ENCODE measurements around the gene KLK5. TPM values are rescaled to one million over a fixed set of nuclear protein-coding genes. Genes with fewer than 3 reads are reported as not detected.

The KLK5 gene
- under 0.01 TPM in 1 of 2 replicates, not detected in the other for total RNA-seq

GRCh38 chr19:50952910-50953309 is at the start of gene KLK5:
KLK5 (minus strand) TSS chr19:50953038; CDS start chr19:50952657, 381 bp downstream.

GRCh38 chr19:51001515-51001914 is 48.7 kb upstream of the KLK5 start, which contains the start of gene KLK8:
KLK8 (minus strand) TSS chr19:51001604; CDS start chr19:51001167, 437 bp downstream.

GRCh38 chr19:50983625-50984292 is 30.9 kb upstream of the KLK5 start, which contains the start of gene KLK7:
KLK7 (minus strand) TSS chr19:50983917; CDS start chr19:50982399, 1,518 bp downstream.

GRCh38 chr19:50969413-50969760 is 16.5 kb upstream of the KLK5 start, which contains the start of gene KLK6:
KLK6 (minus strand) TSS chr19:50969591; CDS start chr19:50968104, 1,487 bp downstream.

GRCh38 chr19:50911206-50912101 is 41.4 kb downstream of the KLK5 start, which contains the start of gene KLK4:
KLK4 (minus strand) TSS chr19:50911395; CDS start chr19:50910738, 657 bp downstream.

Other genes starting within 250 kb of the KLK5 start
- gene SHANK1, start 233.2 kb downstream of the KLK5 start, total RNA-seq, result 2.9 and 7.6 TPM in 2 replicates
- 40.8 and 87.7 TPM in 2 replicates for gene CLEC11A, start 229.7 kb downstream of the KLK5 start, total RNA-seq
- gene GPR32, start 182.6 kb downstream of the KLK5 start, total RNA-seq, result not detected in 2 replicates
- not detected in 2 replicates for gene ACP4, start 162.6 kb downstream of the KLK5 start, total RNA-seq
- not detected in 2 replicates for gene KLK1, start 129.3 kb downstream of the KLK5 start, total RNA-seq
- gene KLK15, start 119.5 kb downstream of the KLK5 start, total RNA-seq, result not detected in 2 replicates
- gene KLK3, start 98.1 kb downstream of the KLK5 start, total RNA-seq, result not detected in 2 replicates
- not detected in 2 replicates for gene KLK2, start 79.6 kb downstream of the KLK5 start, total RNA-seq
- not detected in 2 replicates for gene KLK4, start 41.6 kb downstream of the KLK5 start, total RNA-seq
- not detected in 2 replicates for gene KLK6, start 16.6 kb upstream of the KLK5 start, total RNA-seq
- gene KLK7, start 30.9 kb upstream of the KLK5 start, total RNA-seq, result not detected in 2 replicates
- not detected in 2 replicates for gene KLK8, start 48.6 kb upstream of the KLK5 start, total RNA-seq
- gene KLK10, start 66.7 kb upstream of the KLK5 start, total RNA-seq, result not detected in 2 replicates
- gene KLK11, start 73.6 kb upstream of the KLK5 start, total RNA-seq, result not detected in 2 replicates
- not detected in 2 replicates for gene KLK12, start 82.0 kb upstream of the KLK5 start, total RNA-seq
- gene KLK13, start 112.1 kb upstream of the KLK5 start, total RNA-seq, result not detected in 2 replicates
- gene KLK14, start 129.8 kb upstream of the KLK5 start, total RNA-seq, result not detected in 2 replicates
- 7.0 and 8.4 TPM in 2 replicates for gene CTU1, start 155.4 kb upstream of the KLK5 start, total RNA-seq
- 0.19 and 0.28 TPM in 2 replicates for gene SIGLEC9, start 171.9 kb upstream of the KLK5 start, total RNA-seq
- gene SIGLEC7, start 189.3 kb upstream of the KLK5 start, total RNA-seq, result not detected in 2 replicates